Neural cell (in vitro differentiated cells): ENCODE data around the gene SYT17.

ENCODE experiments used
- CTCF ChIP-seq: fragments of 450-650 bp; IDR thresholded peaks from 2 replicates; pipeline ENCODE4 v1.5.1; 2014; ENCODE audit warnings: antibody characterized with exemption, mild to moderate bottlenecking, moderate library complexity; ENCODE audit not compliant: poor library complexity, severe bottlenecking
- EP300 ChIP-seq: fragments of 450-650 bp; conservative IDR thresholded peaks from 2 replicates; pipeline ENCODE4 v1.6.1; 2014; ENCODE audit warnings: antibody characterized with exemption, mild to moderate bottlenecking, moderate library complexity; ENCODE audit not compliant: poor library complexity, severe bottlenecking
- EZH2 ChIP-seq: fragments of 200-600, 300-800 bp; shearing (Covaris generic), sonication (generic); IDR thresholded peaks from 2 replicates; pipeline ENCODE4 v1.6.1; 2014; ENCODE audit warnings: antibody characterized with exemption, low read length, borderline replicate concordance, mild to moderate bottlenecking; ENCODE audit not compliant: insufficient read depth, poor library complexity, severe bottlenecking
- MXI1 ChIP-seq: fragments of 450-650 bp; conservative IDR thresholded peaks from 2 replicates; pipeline ENCODE4 v1.6.1; 2014; ENCODE audit warnings: antibody characterized with exemption, mild to moderate bottlenecking; ENCODE audit not compliant: poor library complexity, severe bottlenecking
- POLR2AphosphoS5 ChIP-seq: IDR thresholded peaks from 2 replicates; pipeline ENCODE4 v1.6.1; 2012
- RAD21 ChIP-seq: fragments of 450-650 bp; conservative IDR thresholded peaks from 2 replicates; pipeline ENCODE4 v1.6.1; 2014; ENCODE audit warnings: antibody characterized with exemption, mild to moderate bottlenecking, moderate library complexity
- REST ChIP-seq: IDR thresholded peaks from 2 replicates; pipeline ENCODE4 v1.6.1; 2012; ENCODE audit warnings: borderline replicate concordance
- SMC3 ChIP-seq: fragments of 450-650 bp; conservative IDR thresholded peaks from 2 replicates; pipeline ENCODE4 v1.6.1; 2014; ENCODE audit warnings: antibody characterized with exemption, mild to moderate bottlenecking, moderate library complexity; ENCODE audit not compliant: poor library complexity
- TAF1 ChIP-seq: IDR thresholded peaks from 2 replicates; pipeline ENCODE4 v1.6.1; 2012; ENCODE audit warnings: low read depth

- TF ChIP-seq CTCF (no peak), POLR2AphosphoS5 (no peak), EZH2 (no peak), REST (no peak), EP300 (no peak), SMC3 (no peak), RAD21 (no peak), TAF1 (no peak), MXI1 (no peak)
These were observed 72.5 kb downstream of the SYT17 start for GRCh38 chr16:19240494-19240893.
